ENCODE results near the gene SLC2A5. TPM values are rescaled to one million over a fixed set of nuclear protein-coding genes. Genes with fewer than 3 reads are reported as not detected.
"Not testable (repeated sequence)": the region's sequence is repeated elsewhere in the genome, so short reads cannot be mapped to it uniquely, and the experiment has no call there.

SLC2A5 gene
- total RNA-seq, 1 donor from 2014 or later: 8.9 TPM

DNA sequence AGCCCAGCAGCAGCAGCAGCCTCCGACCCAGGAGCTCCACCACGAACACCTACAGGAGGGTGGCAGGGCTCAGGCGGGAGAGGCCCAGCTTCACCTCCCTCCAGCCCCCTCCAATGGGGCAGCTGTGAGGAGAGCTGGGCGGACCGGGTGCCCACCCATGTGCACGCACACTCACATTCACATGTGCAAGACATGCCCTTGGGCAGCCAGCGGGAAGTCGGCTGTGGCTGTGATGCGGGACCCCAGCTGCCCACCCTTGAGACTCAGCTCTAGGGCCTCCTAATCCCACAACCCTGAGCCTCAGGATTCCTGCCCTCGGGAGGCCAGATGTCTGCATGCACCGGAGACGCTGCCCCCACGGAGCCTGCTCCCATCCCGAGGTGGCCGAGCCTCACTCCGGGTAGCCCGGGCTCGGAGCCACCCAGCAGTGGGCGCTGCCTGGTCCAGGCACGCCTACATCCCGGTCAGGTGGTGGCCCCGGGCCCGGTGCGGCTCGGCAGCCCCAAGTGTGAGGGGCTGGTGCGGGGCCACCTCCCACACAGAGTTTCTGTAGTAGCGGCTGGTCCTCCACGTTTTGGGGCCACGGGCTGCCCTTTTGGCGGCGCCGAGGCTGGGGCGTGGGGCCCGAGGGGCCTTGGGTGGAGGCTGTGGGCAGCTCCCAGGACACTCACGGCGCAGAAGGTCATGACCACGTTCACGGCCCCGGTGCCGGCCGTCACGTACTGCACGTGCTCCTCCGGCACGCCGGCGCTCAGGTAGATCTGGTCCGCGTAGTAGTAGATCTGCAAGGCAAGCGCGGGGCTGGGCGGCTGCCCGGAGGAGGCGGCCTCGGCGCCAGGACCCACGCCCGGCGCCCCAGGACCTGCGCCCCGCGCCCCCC is 30.3 kb downstream of the SLC2A5 start:
- Histone ChIP-seq H3K4me1 (ENCODE audit: control insufficient read depth in 3 of 3, insufficient read depth in 3 of 3, low read length in 3 of 3) (peaks cover 0 to 1% (median 0%) of the 10 kb centered on the region in 3 donors), H3K4me3 (ENCODE audit: low read length in 3 of 3) (no peak overlapping the region), H3K36me3 (ENCODE audit: control insufficient read depth in 3 of 3, insufficient read depth in 3 of 3, low read length in 3 of 3) (peaks cover 33 to 38% (median 37%) of the 10 kb centered on the region in 3 donors), H3K27me3 (ENCODE audit: control insufficient read depth in 3 of 3, insufficient read depth in 3 of 3, low read length in 3 of 3) (no peaks in the 10 kb centered on the region), H3K9ac (ENCODE audit: low read depth in 1 of 3, low read length in 3 of 3) (no peak overlapping the region), H3K27ac (ENCODE audit: low read depth, low read length) (no peak overlapping the region), H3K9me3 (ENCODE audit: control insufficient read depth in 3 of 3, low read length in 3 of 3) (no peaks in the 10 kb centered on the region)

DNA sequence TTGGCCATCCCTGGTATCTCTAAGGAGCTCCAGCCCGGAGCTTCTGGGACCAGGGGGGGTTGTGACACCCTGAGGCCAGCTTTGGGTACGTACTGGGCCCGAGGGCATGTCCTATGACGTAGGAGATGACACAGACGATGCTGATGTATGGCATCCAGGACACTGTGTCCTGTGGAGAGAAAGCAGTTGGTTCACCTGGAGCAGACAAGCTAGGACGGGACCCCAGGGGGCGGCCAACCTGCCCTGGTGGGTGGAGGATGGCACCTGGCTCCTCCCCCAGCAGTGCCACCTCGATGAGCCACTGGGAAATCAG is 31.1 kb downstream of the SLC2A5 start:
- Histone ChIP-seq H3K9ac (ENCODE audit: low read depth in 1 of 3, low read length in 3 of 3) (no peak overlapping the region), H3K27ac (ENCODE audit: low read depth, low read length) (no peak overlapping the region), H3K36me3 (ENCODE audit: control insufficient read depth in 3 of 3, insufficient read depth in 3 of 3, low read length in 3 of 3) (peaks cover 33 to 38% (median 36%) of the 10 kb centered on the region in 3 donors), H3K27me3 (ENCODE audit: control insufficient read depth in 3 of 3, insufficient read depth in 3 of 3, low read length in 3 of 3) (no peaks in the 10 kb centered on the region), H3K9me3 (ENCODE audit: control insufficient read depth in 3 of 3, low read length in 3 of 3) (no peaks in the 10 kb centered on the region), H3K4me3 (ENCODE audit: low read length in 3 of 3) (no peak overlapping the region), H3K4me1 (ENCODE audit: control insufficient read depth in 3 of 3, insufficient read depth in 3 of 3, low read length in 3 of 3) (peaks cover 0 to 6% (median 0%) of the 10 kb centered on the region in 3 donors)

GRCh38 chr1:9037476-9038337 is 31.7 kb downstream of the SLC2A5 start:
- Histone ChIP-seq H3K9ac (ENCODE audit: low read depth in 1 of 3, low read length in 3 of 3) (no peak overlapping the region), H3K9me3 (ENCODE audit: control insufficient read depth in 3 of 3, low read length in 3 of 3) (no peaks in the 10 kb centered on the region), H3K4me1 (ENCODE audit: control insufficient read depth in 3 of 3, insufficient read depth in 3 of 3, low read length in 3 of 3) (peaks cover 0 to 6% (median 0%) of the 10 kb centered on the region in 3 donors), H3K4me3 (ENCODE audit: low read length in 3 of 3) (no peak overlapping the region), H3K27me3 (ENCODE audit: control insufficient read depth in 3 of 3, insufficient read depth in 3 of 3, low read length in 3 of 3) (no peaks in the 10 kb centered on the region), H3K36me3 (ENCODE audit: control insufficient read depth in 3 of 3, insufficient read depth in 3 of 3, low read length in 3 of 3) (peaks cover 33 to 38% (median 35%) of the 10 kb centered on the region in 3 donors), H3K27ac (ENCODE audit: low read depth, low read length) (no peak overlapping the region)

DNA sequence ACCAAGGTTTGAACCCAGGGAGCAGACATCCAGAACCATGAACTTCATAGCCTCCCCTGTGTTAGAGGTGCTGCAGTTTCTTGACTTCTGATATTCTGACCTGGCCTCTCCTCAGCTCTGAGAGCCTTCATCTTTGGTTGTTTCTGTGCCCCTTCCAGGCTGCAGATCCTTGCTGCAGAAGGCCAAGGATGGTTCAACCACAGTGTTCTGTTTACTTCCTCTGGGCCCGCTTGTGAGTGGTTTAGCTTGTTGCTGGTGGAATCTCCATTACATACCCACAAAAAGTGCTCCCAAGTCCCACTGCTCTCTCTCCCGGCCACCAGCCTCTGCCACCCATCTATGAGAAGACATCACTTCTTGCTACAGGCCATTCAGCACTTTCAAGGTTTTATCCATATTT is 34.2 kb downstream of the SLC2A5 start:
- H3K9me3 ChIP-seq (ENCODE audit: control insufficient read depth in 3 of 3, low read length in 3 of 3): peaks cover 0 to 1% (median 0%) of the 10 kb centered on the region in 3 donors
- no peak overlapping the region for H3K27ac ChIP-seq (ENCODE audit: low read depth, low read length)
- no peak overlapping the region for H3K9ac ChIP-seq (ENCODE audit: low read depth in 1 of 3, low read length in 3 of 3)
- H3K4me1 ChIP-seq (ENCODE audit: control insufficient read depth in 3 of 3, insufficient read depth in 3 of 3, low read length in 3 of 3): peaks cover 0 to 17% (median 0%) of the 10 kb centered on the region in 3 donors
- H3K4me3 ChIP-seq (ENCODE audit: low read length in 3 of 3): no peak overlapping the region
- no peaks in the 10 kb centered on the region for H3K27me3 ChIP-seq (ENCODE audit: control insufficient read depth in 3 of 3, insufficient read depth in 3 of 3, low read length in 3 of 3)
- peaks cover 15 to 20% (median 16%) of the 10 kb centered on the region in 3 donors for H3K36me3 ChIP-seq (ENCODE audit: control insufficient read depth in 3 of 3, insufficient read depth in 3 of 3, low read length in 3 of 3)

DNA sequence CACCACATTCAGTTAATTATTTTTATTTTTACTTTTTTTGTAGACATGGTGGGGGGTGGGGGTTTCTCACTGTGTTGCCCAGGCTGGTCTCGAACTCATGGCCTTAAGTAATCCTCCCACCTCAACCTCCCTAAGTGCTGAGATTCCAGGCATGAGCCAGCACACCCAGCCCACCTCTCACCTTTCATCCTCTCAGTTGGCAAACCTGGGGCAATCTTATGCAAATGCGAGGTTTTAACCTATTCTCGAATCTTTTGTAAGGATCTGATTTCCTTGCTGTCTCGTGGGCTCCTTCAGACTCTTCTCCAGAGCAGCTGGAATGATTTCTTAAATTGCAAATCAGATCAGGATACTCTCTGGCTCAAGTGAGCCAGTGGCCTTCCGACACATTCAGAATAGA is 36.1 kb downstream of the SLC2A5 start:
- Histone ChIP-seq H3K9ac (ENCODE audit: low read depth in 1 of 3, low read length in 3 of 3) (no peak overlapping the region), H3K4me1 (ENCODE audit: control insufficient read depth in 3 of 3, insufficient read depth in 3 of 3, low read length in 3 of 3) (peaks cover 0 to 17% (median 0%) of the 10 kb centered on the region in 3 donors), H3K4me3 (ENCODE audit: low read length in 3 of 3) (no peak overlapping the region), H3K36me3 (ENCODE audit: control insufficient read depth in 3 of 3, insufficient read depth in 3 of 3, low read length in 3 of 3) (peaks cover 7 to 14% (median 12%) of the 10 kb centered on the region in 3 donors), H3K27me3 (ENCODE audit: control insufficient read depth in 3 of 3, insufficient read depth in 3 of 3, low read length in 3 of 3) (no peaks in the 10 kb centered on the region), H3K27ac (ENCODE audit: low read depth, low read length) (no peak overlapping the region), H3K9me3 (ENCODE audit: control insufficient read depth in 3 of 3, low read length in 3 of 3) (peaks cover 0 to 1% (median 0%) of the 10 kb centered on the region in 3 donors)

- no peak overlapping the region for H3K27ac ChIP-seq (ENCODE audit: low read depth, low read length)
Observed at GRCh38 chr1:9031484-9032259, 37.8 kb downstream of the SLC2A5 start.

GRCh38 chr1:9031077-9031476 is 38.4 kb downstream of the SLC2A5 start:
- not testable (repeated sequence) for H3K9ac ChIP-seq (ENCODE audit: low read depth in 1 of 3, low read length in 3 of 3); H3K27me3 ChIP-seq (ENCODE audit: control insufficient read depth in 3 of 3, insufficient read depth in 3 of 3, low read length in 3 of 3); H3K36me3 ChIP-seq (ENCODE audit: control insufficient read depth in 3 of 3, insufficient read depth in 3 of 3, low read length in 3 of 3); H3K9me3 ChIP-seq (ENCODE audit: control insufficient read depth in 3 of 3, low read length in 3 of 3); H3K27ac ChIP-seq (ENCODE audit: low read depth, low read length); H3K4me3 ChIP-seq (ENCODE audit: low read length in 3 of 3)
- H3K4me1 ChIP-seq (ENCODE audit: control insufficient read depth in 3 of 3, insufficient read depth in 3 of 3, low read length in 3 of 3): peaks cover 0 to 17% (median 0%) of the 10 kb centered on the region in 3 donors

More at GRCh38 chr1:9031484-9032259, 37.8 kb downstream of the SLC2A5 start:
- Histone ChIP-seq H3K9me3 (ENCODE audit: control insufficient read depth in 3 of 3, low read length in 3 of 3) (peaks cover 0 to 1% (median 0%) of the 10 kb centered on the region in 3 donors), H3K4me3 (ENCODE audit: low read length in 3 of 3) (no peak overlapping the region), H3K36me3 (ENCODE audit: control insufficient read depth in 3 of 3, insufficient read depth in 3 of 3, low read length in 3 of 3) (no peaks in the 10 kb centered on the region), H3K27me3 (ENCODE audit: control insufficient read depth in 3 of 3, insufficient read depth in 3 of 3, low read length in 3 of 3) (no peaks in the 10 kb centered on the region), H3K9ac (ENCODE audit: low read depth in 1 of 3, low read length in 3 of 3) (no peak overlapping the region), H3K4me1 (ENCODE audit: control insufficient read depth in 3 of 3, insufficient read depth in 3 of 3, low read length in 3 of 3) (peaks cover 0 to 17% (median 0%) of the 10 kb centered on the region in 3 donors)

GRCh38 chr1:9028921-9029705 is 40.3 kb downstream of the SLC2A5 start:
- Histone ChIP-seq H3K9me3 (ENCODE audit: control insufficient read depth in 3 of 3, low read length in 3 of 3) (peaks cover 0 to 1% (median 0%) of the 10 kb centered on the region in 3 donors), H3K9ac (ENCODE audit: low read depth in 1 of 3, low read length in 3 of 3) (no peak overlapping the region), H3K27me3 (ENCODE audit: control insufficient read depth in 3 of 3, insufficient read depth in 3 of 3, low read length in 3 of 3) (no peaks in the 10 kb centered on the region), H3K36me3 (ENCODE audit: control insufficient read depth in 3 of 3, insufficient read depth in 3 of 3, low read length in 3 of 3) (no peaks in the 10 kb centered on the region), H3K4me1 (ENCODE audit: control insufficient read depth in 3 of 3, insufficient read depth in 3 of 3, low read length in 3 of 3) (peaks cover 0 to 16% (median 0%) of the 10 kb centered on the region in 3 donors), H3K27ac (ENCODE audit: low read depth, low read length) (no peak overlapping the region), H3K4me3 (ENCODE audit: low read length in 3 of 3) (no peak overlapping the region)

DNA sequence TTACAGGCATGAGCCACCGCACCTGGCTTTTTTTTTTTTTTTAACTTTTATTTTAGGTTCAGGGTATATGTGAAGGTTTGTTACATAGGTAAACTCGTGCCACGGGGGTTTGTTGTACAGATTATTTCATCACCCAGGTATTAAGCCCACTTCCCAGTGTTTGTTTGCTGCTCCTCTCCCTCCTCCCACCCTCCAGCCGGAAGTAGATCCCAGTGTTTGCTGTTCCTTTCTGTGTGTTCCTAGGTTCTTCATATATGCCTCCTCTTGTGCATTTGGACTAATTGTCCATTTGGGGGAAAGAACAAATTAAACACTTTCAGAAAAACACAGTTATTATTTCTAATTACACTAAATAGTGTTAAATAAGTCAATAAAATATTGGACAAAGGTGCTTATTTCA is 42.1 kb downstream of the SLC2A5 start:
- H3K9ac ChIP-seq (ENCODE audit: low read depth in 1 of 3, low read length in 3 of 3): no peak overlapping the region
- H3K27ac ChIP-seq (ENCODE audit: low read depth, low read length): no peak overlapping the region
- no peaks in the 10 kb centered on the region for H3K36me3 ChIP-seq (ENCODE audit: control insufficient read depth in 3 of 3, insufficient read depth in 3 of 3, low read length in 3 of 3)
- H3K9me3 ChIP-seq (ENCODE audit: control insufficient read depth in 3 of 3, low read length in 3 of 3): peaks cover 0 to 1% (median 0%) of the 10 kb centered on the region in 3 donors
- H3K27me3 ChIP-seq (ENCODE audit: control insufficient read depth in 3 of 3, insufficient read depth in 3 of 3, low read length in 3 of 3): no peaks in the 10 kb centered on the region
- H3K4me3 ChIP-seq (ENCODE audit: low read length in 3 of 3): no peak overlapping the region
- peaks cover 4 to 11% (median 5%) of the 10 kb centered on the region in 3 donors for H3K4me1 ChIP-seq (ENCODE audit: control insufficient read depth in 3 of 3, insufficient read depth in 3 of 3, low read length in 3 of 3)

Measured in skeletal muscle tissue (tissue), 4 donors.